ENCODE results near the gene TMEM236. TPM values are rescaled to one million over a fixed set of nuclear protein-coding genes. Genes with fewer than 3 reads are reported as not detected.

The TMEM236 gene
- total and polyA plus RNA-seq, 2 of the 4 experiments (the other 2 are of a cell fraction): not detected

GRCh38 chr10:17765602-17766001, 13.6 kb downstream of the TMEM236 start:
- DNase-seq (no peak), ATAC-seq (ENCODE audit: low read depth) (no peak)
- Histone ChIP-seq H3K4ac (ENCODE audit: low read depth, low read length) (no peak overlapping the region), H3K18ac (ENCODE audit: low read depth, low read length) (no peak overlapping the region), H3K27ac (ENCODE audit: insufficient read depth, low read length) (no peak overlapping the region), H3K4me3 (ENCODE audit: insufficient read depth, low read depth, low read length) (no peak overlapping the region), H3K23ac (ENCODE audit: low read depth, low read length) (no peak overlapping the region), H4K91ac (ENCODE audit: insufficient read depth, low read depth, low read length) (no peak overlapping the region), H3K4me2 (ENCODE audit: low read depth, low read length) (no peak overlapping the region), H2AFZ (replicated peaks; ENCODE audit: low read length, poor library complexity) (no peak overlapping the region), H2AK9ac (replicated peaks; ENCODE audit: low read depth, low read length, poor library complexity) (no peak overlapping the region), H3K4me1 (ENCODE audit: control insufficient read depth, insufficient read depth, low read length) (no peaks in the 10 kb centered on the region), H4K5ac (ENCODE audit: low read depth, low read length) (no peak overlapping the region), H3K27me3 (ENCODE audit: control insufficient read depth, insufficient read depth, low read length) (peaks cover 2% of the 10 kb centered on the region), H3K9ac (ENCODE audit: low read depth, low read length) (no peak overlapping the region), H3K79me1 (ENCODE audit: low read depth in 1 of 2, low read length in 2 of 2) (no peaks in the 10 kb centered on the region), H3K56ac (ENCODE audit: extremely low read depth, insufficient read depth, low read length) (no peak overlapping the region), H3K36me3 (ENCODE audit: control insufficient read depth, insufficient read depth, low read length) (no peaks in the 10 kb centered on the region), H2BK120ac (ENCODE audit: low read depth, low read length) (no peak overlapping the region), H4K20me1 (ENCODE audit: insufficient read depth, low read length) (no peaks in the 10 kb centered on the region), H2BK15ac (ENCODE audit: low read depth, low read length) (no peak overlapping the region), H3K9me3 (ENCODE audit: control insufficient read depth, insufficient read depth, low read length) (peaks cover 3% of the 10 kb centered on the region; the same call in 1 of the 2 replicates), H2BK5ac (ENCODE audit: low read depth, low read length, poor library complexity, severe bottlenecking) (no peak overlapping the region), H3K9me1 (ENCODE audit: insufficient read depth, low read length) (no peaks in the 10 kb centered on the region), H2AK5ac (ENCODE audit: low read depth, low read length) (no peak overlapping the region), H4K8ac (ENCODE audit: low read depth in 2 of 2, low read length in 2 of 2) (no peak overlapping the region), H3K14ac (replicated peaks; ENCODE audit: low read depth, low read length) (no peak overlapping the region), H2BK20ac (ENCODE audit: low read depth, low read length) (no peak overlapping the region)
- no peak for TF ChIP-seq MAFK (IDR thresholded peaks at IDR 0.05; ENCODE audit: low read depth, low read length)
- TF ChIP-seq USF2 (IDR thresholded peaks at IDR 0.05; ENCODE audit: low read depth, low read length): no peak
- TF ChIP-seq CEBPB (IDR thresholded peaks at IDR 0.05; ENCODE audit: low read depth, low read length): no peak
- no peak for TF ChIP-seq NFE2L2 (IDR thresholded peaks at IDR 0.05; ENCODE audit: low read depth, low read length)
- TF ChIP-seq BHLHE40 (IDR thresholded peaks at IDR 0.05; ENCODE audit: low read depth, low read length): no peak
- no peak for TF ChIP-seq RFX5 (IDR thresholded peaks at IDR 0.05; ENCODE audit: low read depth, low read length)
- no peak for TF ChIP-seq MAZ (IDR thresholded peaks at IDR 0.05; ENCODE audit: borderline replicate concordance, low read depth, low read length)
- TF ChIP-seq RCOR1 (IDR thresholded peaks at IDR 0.05; ENCODE audit: insufficient replicate concordance, low read length): no peak
- no peak for TF ChIP-seq FOS (IDR thresholded peaks at IDR 0.05; ENCODE audit: low read depth, low read length)
- TF ChIP-seq POLR2A (IDR thresholded peaks at IDR 0.05; ENCODE audit: low read depth, low read length): no peak
- TF ChIP-seq SMC3 (IDR thresholded peaks at IDR 0.05; ENCODE audit: low read depth, low read length): no peak
- no peak for TF ChIP-seq ELK1 (IDR thresholded peaks at IDR 0.05; ENCODE audit: borderline replicate concordance, low read depth, low read length)
- intact Hi-C loops (cut with micrococcal nuclease): no loop called here
- CTCF ChIA-PET: no interaction called here
- dilution Hi-C loops (cut with HindIII; ENCODE audit: low sequenced_read_pairs, unreplicated experiment): no loop called here
- no TSS peak for BruUV-seq (replicated peaks)
- POLR2A ChIA-PET (ENCODE audit: unreplicated experiment): no interaction called here
- no CpG with 5 or more reads among the region's 3 CpGs for WGBS, 2 experiments (ENCODE audit: extremely low coverage in 2 of 2, insufficient read length in 1 of 2)
- in situ Hi-C loops (cut with MboI; ENCODE audit: low sequenced_read_pairs): no loop called here
